Activated naive CD8-positive, alpha-beta T cell treated with anti-CD3 and anti-CD28 coated beads, Interleukin-2, amount 10 ng/mL, durations not matched to agents 7 days and 5 days (primary cell): ENCODE results near the gene LST1. TPM values are rescaled to one million over a fixed set of nuclear protein-coding genes. Genes with fewer than 3 reads are reported as not detected.

Experiments used
- ATAC-seq: fragments of 150-1000 bp; cut with Tn5 transposase; one replicate; pipeline ENCODE4 v1.10.0; 2021; ENCODE audit warnings: low read depth, moderate library complexity
- POLR2A ChIA-PET: fragments of 350-600 bp; sonication (Branson Sonifier 250); formaldehyde crosslinking; loops from one replicate; lab custom pipeline; 2021; ENCODE audit warnings: antibody characterized with exemption; lab: Charles Lee
- DNase-seq: peaks from one replicate; pipeline ENCODE4 v3.0.0; 2021
- H3K27ac Mint-ChIP-seq: one replicate; pipeline ENCODE4 v1.8.0; 2022; ENCODE audit warnings: mild to moderate bottlenecking, mixed read lengths
- H3K27me3 Mint-ChIP-seq: one replicate; pipeline ENCODE4 v1.8.0; 2022; ENCODE audit warnings: mild to moderate bottlenecking, moderate library complexity, mixed read lengths
- H3K36me3 Mint-ChIP-seq: one replicate; pipeline ENCODE4 v1.8.0; 2021; ENCODE audit warnings: mild to moderate bottlenecking, mixed read lengths
- H3K4me1 Mint-ChIP-seq: one replicate; pipeline ENCODE4 v1.8.0; 2021; ENCODE audit warnings: mixed read lengths
- H3K4me3 Mint-ChIP-seq: one replicate; pipeline ENCODE4 v1.8.0; 2022; ENCODE audit warnings: mild to moderate bottlenecking, moderate library complexity, mixed read lengths
- H3K9me3 Mint-ChIP-seq: one replicate; pipeline ENCODE4 v1.8.0; 2021; ENCODE audit warnings: mixed read lengths
- total RNA-seq, 2 experiments: library from RNA; stranded (reverse); gene quantifications; one replicate each; pipeline ENCODE4 v1.2.3, GENCODE V29; 2021

LST1 gene
- total RNA-seq, 2 experiments from 2014 or later: 91.8 to 105 TPM

DNA sequence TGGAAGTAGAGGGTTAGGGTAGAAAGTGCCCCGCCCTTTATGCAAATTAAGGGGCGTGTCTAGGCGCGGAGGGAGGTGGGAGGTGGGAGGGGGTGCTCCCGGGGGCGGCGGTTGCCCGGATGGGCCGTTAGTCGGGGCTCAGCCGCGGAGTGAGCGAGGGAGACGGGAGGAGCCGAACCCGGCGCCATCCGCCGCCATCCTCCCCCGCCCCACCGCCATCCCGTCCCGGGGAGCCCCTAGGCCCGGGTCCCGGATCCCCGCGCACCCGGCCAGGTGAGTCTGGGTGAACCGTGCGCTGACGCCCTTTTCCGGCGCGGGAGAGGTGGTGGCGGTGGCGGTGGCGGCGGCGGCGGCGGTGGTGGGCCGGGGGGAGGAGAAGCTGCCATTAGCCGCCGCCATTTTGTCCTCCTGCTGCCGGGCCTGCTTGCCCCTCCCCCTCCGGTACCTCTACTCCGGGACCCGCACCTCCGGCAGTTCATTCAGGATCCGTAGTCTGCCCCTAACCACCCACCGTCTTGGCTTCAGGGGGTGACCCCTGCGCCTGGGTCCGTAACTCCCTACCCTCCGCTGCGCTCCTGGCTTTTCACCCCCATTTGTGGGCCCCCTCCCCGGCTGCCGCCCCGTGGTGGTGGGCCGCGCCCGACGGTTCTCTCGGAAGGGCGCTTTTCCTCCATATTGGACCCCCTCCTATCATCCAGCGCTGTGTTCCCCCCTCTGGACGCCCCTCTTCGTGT lies 34.7 kb downstream of the LST1 start, which contains the start of gene PRRC2A:
Gene PRRC2A, plus strand, starts transcription at position 130 of the 734 bp plus-strand sequence. CDS start 2,075 bp downstream, outside the sequence.
- ATAC-seq (peak; percentile 9), DNase-seq (peak; percentile 91)
- POLR2A ChIA-PET: interaction anchor here (0.6 to 4.0 kb wide), 18 partner anchors 13 to 575 kb away, joined by 3 to 34 read pairs (median 4); partner anchors contain the start of genes BAG6, C6orf47, CSNK2B and DDX39B
- Mint-ChIP-seq H3K9me3 (no peaks in the 10 kb centered on the region), H3K4me3 (peak within 1 kb of the TSS; percentile 91), H3K36me3 (peaks cover 26% of the 10 kb centered on the region), H3K27me3 (no peaks in the 10 kb centered on the region), H3K27ac (peak within 1 kb of the TSS; percentile 96), H3K4me1 (peaks cover 32% of the 10 kb centered on the region)

DNA sequence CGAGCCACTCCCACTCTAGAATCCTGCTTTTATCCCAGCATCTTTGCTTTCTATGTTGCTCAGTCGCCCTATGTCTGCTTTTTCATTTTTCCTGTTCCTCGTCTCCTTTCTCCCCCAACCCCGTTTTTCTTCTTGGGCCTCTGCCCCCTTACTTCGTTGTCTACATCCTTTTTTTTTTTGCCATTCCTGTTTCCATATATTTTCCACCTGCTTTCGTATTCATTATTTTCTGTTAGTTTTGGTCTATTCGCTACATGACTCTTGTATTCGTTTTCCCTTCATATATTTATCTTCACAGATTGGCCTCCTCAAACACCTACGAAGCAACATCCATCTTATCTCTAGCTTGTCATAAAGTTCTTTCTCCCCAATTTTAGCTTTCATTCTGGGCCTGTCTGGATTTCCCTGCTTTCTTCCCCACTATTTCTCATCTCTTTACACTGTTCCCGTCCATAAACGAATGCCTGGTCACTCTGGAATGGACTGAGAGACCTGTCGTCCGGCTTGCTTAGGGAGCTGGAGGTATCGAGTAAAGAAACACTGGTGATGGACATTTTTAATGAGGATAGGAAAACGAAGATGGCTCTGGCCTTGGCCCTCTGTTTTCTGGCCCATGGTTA lies 35.4 kb downstream of the LST1 start:
- H3K27me3 Mint-ChIP-seq: no peaks in the 10 kb centered on the region
- peak overlapping the region; percentile 91 for H3K4me3 Mint-ChIP-seq
- ATAC-seq: no peak
- H3K27ac Mint-ChIP-seq: peak overlapping the region; percentile 94
- no peak for DNase-seq
- POLR2A ChIA-PET: interaction anchor here (1.1 to 4.0 kb wide), 12 partner anchors 13 to 574 kb away, joined by 3 to 34 read pairs (median 6); partner anchors contain the start of genes BAG6, C6orf47, CSNK2B and DDX39B
- no peaks in the 10 kb centered on the region for H3K9me3 Mint-ChIP-seq
- H3K36me3 Mint-ChIP-seq: peaks cover 30% of the 10 kb centered on the region
- H3K4me1 Mint-ChIP-seq: peaks cover 28% of the 10 kb centered on the region

DNA sequence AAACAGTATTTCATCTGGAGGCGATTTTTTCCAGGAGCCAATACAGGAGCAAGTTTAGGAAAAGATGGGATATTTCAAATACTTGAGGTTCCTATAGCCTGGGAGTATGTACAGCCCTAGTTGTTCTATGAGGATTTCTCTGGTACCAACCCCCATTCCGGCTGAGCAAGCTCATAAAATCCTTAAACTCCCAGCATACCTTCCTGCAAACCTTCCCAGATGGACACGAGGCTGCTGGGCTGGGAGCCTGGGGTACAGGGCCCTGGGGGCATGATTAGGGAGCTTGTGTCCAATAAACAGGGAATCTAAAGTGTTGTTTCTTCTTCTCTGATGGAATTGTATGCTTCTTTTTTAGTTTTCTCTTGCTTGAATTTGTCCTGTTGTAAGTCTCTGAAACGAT lies 35.9 kb downstream of the LST1 start:
- no peak for DNase-seq
- Mint-ChIP-seq H3K4me3 (peak overlapping the region; percentile 91), H3K36me3 (peaks cover 27% of the 10 kb centered on the region), H3K27me3 (no peaks in the 10 kb centered on the region), H3K4me1 (peaks cover 23% of the 10 kb centered on the region), H3K9me3 (no peaks in the 10 kb centered on the region), H3K27ac (peak overlapping the region; percentile 94)
- POLR2A ChIA-PET: interaction anchor here (1.1 to 4.0 kb wide), 9 partner anchors 12 to 80 kb away, joined by 3 to 34 read pairs (median 8); partner anchors contain the start of genes BAG6, C6orf47, CSNK2B and DDX39B
- ATAC-seq: no peak

DNA sequence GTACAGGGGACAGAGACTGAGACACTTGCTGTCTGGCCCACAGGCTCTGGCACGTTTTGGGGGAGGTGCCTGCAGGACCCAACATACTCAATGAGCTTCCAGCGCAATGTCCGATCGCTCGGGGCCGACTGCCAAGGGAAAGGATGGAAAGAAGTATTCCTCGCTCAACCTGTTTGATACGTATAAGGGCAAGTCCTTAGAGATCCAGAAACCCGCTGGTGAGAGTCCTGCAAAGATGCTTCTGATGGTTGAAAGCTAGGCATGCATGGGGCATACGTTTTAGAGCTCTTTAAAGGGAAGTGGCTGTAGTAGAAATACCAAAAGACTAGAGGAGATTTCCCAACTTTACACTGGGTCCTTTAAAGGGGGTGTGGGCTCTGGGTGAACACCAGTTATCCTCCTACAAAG lies 36.6 kb downstream of the LST1 start:
- H3K4me1 Mint-ChIP-seq: peaks cover 23% of the 10 kb centered on the region
- H3K27ac Mint-ChIP-seq: peak overlapping the region; percentile 28

DNA sequence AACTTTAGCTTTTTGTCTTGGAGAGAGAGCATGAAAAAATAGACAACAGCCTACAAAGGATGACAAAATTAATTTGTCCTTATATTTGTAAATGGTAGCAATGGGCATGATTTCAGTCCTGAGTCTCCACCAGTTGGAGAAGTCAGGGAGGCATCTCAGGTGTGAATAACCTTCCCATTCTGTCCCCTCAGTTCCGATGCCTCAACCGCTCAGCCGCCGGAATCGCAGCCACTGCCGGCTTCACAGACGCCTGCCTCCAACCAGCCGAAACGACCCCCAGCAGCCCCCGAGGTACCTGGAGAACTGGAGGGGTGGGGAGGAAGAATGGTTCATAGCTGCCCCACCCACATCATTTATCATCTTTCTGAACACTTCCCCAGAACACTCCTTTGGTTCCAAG lies 38.0 kb downstream of the LST1 start:
- peaks cover 40% of the 10 kb centered on the region for H3K36me3 Mint-ChIP-seq
- ATAC-seq (no peak), DNase-seq (no peak)
- H3K4me1 Mint-ChIP-seq: peaks cover 20% of the 10 kb centered on the region
- POLR2A ChIA-PET: interaction anchor here (4.1 kb wide), 1 partner anchor 28 kb away, joined by 18 read pairs; the partner anchor contains the start of gene BAG6
- H3K9me3 Mint-ChIP-seq: no peaks in the 10 kb centered on the region
- H3K4me3 Mint-ChIP-seq: no peak overlapping the region
- no peaks in the 10 kb centered on the region for H3K27me3 Mint-ChIP-seq
- H3K27ac Mint-ChIP-seq: peak overlapping the region; percentile 34

More for the DNA sequence above, 36.6 kb downstream of the LST1 start:
- Mint-ChIP-seq H3K9me3 (no peaks in the 10 kb centered on the region), H3K27me3 (no peaks in the 10 kb centered on the region), H3K4me3 (peak overlapping the region; percentile 91), H3K36me3 (peaks cover 33% of the 10 kb centered on the region)
- DNase-seq: no peak
- POLR2A ChIA-PET: interaction anchor here (0.7 to 4.0 kb wide), 6 partner anchors 21 to 81 kb away, joined by 3 to 34 read pairs (median 8); partner anchors contain the start of genes BAG6, C6orf47 and DDX39B
- no peak for ATAC-seq

DNA sequence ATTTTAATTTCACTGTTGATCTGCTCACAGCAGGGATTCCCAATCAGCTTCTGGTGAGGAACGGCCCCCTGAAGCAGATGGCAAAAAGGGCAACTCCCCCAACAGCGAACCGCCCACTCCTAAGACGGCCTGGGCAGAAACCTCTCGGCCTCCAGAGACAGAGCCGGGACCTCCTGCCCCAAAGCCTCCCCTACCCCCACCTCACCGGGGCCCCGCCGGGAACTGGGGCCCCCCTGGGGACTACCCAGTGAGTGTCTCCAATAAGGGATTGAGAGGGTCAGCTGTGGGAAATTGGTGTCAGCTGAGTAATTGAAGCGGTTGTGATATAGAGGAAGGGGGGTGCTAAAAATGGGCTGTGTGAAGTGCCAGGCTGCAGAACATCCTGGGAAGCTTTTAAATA lies 40.9 kb downstream of the LST1 start:
- ATAC-seq: no peak
- no peaks in the 10 kb centered on the region for H3K27me3 Mint-ChIP-seq
- H3K4me3 Mint-ChIP-seq: no peak overlapping the region
- POLR2A ChIA-PET: interaction anchor here (0.6 to 4.1 kb wide), 6 partner anchors 9 to 102 kb away, joined by 3 to 18 read pairs (median 4); partner anchors contain the start of gene BAG6
- H3K27ac Mint-ChIP-seq: no peak overlapping the region
- peaks cover 48% of the 10 kb centered on the region for H3K36me3 Mint-ChIP-seq
- H3K9me3 Mint-ChIP-seq: no peaks in the 10 kb centered on the region
- peaks cover 14% of the 10 kb centered on the region for H3K4me1 Mint-ChIP-seq
- no peak for DNase-seq

DNA sequence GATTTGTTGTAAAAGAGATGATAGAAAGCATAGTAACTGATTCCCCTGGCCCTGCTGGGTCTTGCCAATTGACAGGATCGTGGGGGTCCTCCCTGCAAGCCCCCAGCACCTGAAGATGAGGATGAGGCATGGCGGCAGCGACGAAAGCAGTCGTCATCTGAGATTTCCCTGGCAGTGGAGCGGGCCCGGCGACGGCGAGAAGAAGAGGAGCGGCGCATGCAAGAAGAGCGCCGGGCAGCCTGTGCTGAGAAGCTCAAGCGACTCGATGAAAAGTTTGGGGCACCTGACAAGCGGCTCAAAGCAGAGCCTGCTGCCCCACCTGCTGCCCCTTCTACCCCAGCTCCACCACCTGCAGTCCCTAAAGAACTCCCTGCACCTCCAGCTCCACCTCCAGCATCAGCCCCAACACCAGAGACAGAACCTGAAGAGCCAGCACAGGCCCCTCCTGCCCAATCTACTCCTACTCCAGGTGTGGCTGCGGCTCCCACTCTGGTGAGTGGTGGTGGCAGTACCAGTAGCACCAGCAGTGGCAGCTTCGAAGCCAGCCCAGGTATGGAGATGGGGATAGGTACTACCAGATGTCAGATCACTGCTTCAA lies 41.7 kb downstream of the LST1 start:
- no peaks in the 10 kb centered on the region for H3K9me3 Mint-ChIP-seq
- no peak overlapping the region for H3K4me3 Mint-ChIP-seq
- H3K27ac Mint-ChIP-seq: no peak overlapping the region
- peaks cover 6% of the 10 kb centered on the region for H3K4me1 Mint-ChIP-seq
- POLR2A ChIA-PET: interaction anchor here (1.0 to 4.1 kb wide), 5 partner anchors 8 to 24 kb away, joined by 3 to 18 read pairs (median 3); partner anchors contain the start of gene BAG6
- DNase-seq (no peak), ATAC-seq (no peak)
- H3K36me3 Mint-ChIP-seq: peaks cover 47% of the 10 kb centered on the region
- H3K27me3 Mint-ChIP-seq: no peaks in the 10 kb centered on the region

DNA sequence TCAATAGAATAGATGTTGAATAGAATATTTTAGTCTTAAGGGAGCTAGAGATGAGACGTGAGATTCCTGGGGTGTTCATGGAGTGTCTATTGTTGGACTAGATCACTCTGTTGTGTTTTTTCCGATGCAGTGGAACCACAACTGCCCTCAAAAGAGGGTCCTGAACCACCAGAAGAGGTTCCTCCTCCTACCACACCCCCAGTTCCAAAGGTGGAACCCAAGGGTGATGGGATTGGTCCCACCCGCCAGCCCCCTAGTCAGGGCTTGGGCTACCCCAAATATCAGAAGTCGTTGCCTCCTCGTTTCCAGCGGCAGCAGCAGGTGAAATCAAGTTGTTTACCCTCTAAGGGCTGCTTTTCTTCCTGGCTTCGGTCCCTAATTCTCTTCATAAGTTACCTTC lies 42.9 kb downstream of the LST1 start:
- Mint-ChIP-seq H3K27ac (no peak overlapping the region), H3K4me1 (peaks cover 4% of the 10 kb centered on the region), H3K36me3 (peaks cover 45% of the 10 kb centered on the region), H3K9me3 (no peaks in the 10 kb centered on the region), H3K4me3 (no peak overlapping the region), H3K27me3 (no peaks in the 10 kb centered on the region)
- no peak for DNase-seq
- POLR2A ChIA-PET: no interaction called here
- ATAC-seq: no peak

DNA sequence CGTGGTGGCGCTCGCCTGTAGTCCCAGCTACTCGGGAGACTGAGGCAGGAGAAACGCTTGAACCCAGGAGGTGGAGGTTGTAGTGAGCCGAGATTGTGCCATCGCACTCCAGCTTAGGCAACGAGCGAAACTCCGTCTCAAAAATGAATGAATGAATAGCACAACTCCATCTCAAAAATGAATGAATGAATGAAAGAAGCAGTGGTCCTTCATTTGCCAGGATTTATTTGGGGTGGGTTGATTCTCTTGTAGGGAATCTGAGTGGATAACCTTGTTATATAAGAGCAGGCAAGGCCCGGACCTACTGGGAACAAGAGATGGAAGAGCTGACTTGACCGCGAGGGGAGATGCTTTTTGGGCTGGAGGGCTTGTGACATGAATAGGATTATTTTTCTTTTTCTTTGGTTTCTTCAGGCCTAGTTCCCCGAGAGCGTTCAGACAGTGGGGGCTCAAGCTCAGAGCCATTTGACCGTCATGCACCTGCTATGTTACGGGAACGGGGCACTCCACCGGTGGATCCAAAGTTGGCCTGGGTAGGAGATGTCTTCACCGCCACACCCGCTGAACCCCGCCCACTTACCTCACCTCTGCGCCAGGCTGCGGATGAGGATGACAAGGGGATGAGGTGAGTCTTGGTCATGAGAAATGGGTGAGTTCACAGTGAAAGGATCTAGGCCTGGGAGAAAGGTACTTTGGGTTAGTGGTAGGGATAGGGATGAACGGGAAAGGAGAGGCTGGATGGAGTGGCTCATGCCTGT lies 44.3 kb downstream of the LST1 start:
- DNase-seq (no peak), ATAC-seq (no peak)
- POLR2A ChIA-PET: interaction anchor here (1.5 kb wide), 1 partner anchor 22 kb away, joined by 4 read pairs; the partner anchor contains the start of gene BAG6
- Mint-ChIP-seq H3K9me3 (no peaks in the 10 kb centered on the region), H3K36me3 (peaks cover 49% of the 10 kb centered on the region), H3K4me3 (no peak overlapping the region), H3K27ac (no peak overlapping the region), H3K4me1 (peaks cover 4% of the 10 kb centered on the region), H3K27me3 (no peaks in the 10 kb centered on the region)

DNA sequence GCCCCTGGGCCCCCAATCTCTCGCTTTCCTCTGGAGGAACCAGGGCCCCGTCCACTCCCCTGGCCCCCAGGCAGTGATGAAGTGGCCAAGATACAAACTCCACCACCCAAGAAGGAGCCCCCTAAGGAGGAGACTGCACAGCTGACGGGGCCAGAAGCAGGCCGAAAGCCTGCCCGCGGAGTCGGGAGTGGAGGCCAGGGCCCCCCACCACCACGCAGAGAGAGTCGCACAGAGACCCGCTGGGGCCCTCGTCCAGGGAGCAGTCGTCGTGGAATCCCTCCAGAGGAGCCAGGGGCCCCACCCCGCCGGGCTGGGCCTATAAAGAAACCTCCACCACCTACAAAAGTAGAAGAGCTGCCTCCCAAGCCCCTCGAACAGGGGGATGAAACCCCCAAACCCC lies 45.1 kb downstream of the LST1 start:
- POLR2A ChIA-PET: no interaction called here
- H3K27ac Mint-ChIP-seq: no peak overlapping the region
- no peaks in the 10 kb centered on the region for H3K9me3 Mint-ChIP-seq
- peaks cover 45% of the 10 kb centered on the region for H3K36me3 Mint-ChIP-seq
- H3K4me1 Mint-ChIP-seq: peaks cover 2% of the 10 kb centered on the region
- no peaks in the 10 kb centered on the region for H3K27me3 Mint-ChIP-seq
- DNase-seq (no peak), ATAC-seq (no peak)
- no peak overlapping the region for H3K4me3 Mint-ChIP-seq

DNA sequence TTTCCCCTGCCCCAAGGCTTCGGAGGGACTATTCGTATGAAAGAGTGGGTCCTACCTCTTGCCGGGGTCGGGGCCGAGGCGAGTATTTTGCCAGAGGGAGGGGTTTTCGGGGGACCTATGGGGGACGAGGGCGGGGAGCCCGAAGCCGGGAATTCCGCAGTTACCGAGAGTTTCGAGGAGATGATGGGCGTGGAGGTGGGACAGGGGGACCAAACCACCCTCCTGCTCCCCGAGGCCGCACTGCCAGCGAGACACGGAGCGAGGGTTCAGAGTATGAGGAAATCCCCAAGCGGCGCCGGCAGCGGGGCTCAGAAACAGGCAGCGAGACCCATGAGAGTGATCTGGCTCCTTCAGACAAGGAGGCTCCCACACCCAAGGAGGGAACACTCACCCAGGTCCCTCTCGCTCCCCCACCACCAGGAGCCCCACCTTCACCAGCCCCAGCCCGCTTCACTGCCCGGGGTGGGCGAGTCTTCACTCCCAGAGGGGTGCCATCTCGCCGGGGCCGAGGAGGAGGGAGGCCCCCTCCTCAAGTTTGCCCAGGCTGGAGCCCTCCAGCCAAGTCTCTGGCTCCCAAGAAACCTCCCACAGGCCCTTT lies 45.7 kb downstream of the LST1 start:
- H3K27ac Mint-ChIP-seq: no peak overlapping the region
- H3K36me3 Mint-ChIP-seq: peaks cover 44% of the 10 kb centered on the region
- H3K9me3 Mint-ChIP-seq: no peaks in the 10 kb centered on the region
- no peak for DNase-seq
- POLR2A ChIA-PET: no interaction called here
- no peaks in the 10 kb centered on the region for H3K27me3 Mint-ChIP-seq
- H3K4me1 Mint-ChIP-seq: peaks cover 2% of the 10 kb centered on the region
- ATAC-seq: no peak
- no peak overlapping the region for H3K4me3 Mint-ChIP-seq

DNA sequence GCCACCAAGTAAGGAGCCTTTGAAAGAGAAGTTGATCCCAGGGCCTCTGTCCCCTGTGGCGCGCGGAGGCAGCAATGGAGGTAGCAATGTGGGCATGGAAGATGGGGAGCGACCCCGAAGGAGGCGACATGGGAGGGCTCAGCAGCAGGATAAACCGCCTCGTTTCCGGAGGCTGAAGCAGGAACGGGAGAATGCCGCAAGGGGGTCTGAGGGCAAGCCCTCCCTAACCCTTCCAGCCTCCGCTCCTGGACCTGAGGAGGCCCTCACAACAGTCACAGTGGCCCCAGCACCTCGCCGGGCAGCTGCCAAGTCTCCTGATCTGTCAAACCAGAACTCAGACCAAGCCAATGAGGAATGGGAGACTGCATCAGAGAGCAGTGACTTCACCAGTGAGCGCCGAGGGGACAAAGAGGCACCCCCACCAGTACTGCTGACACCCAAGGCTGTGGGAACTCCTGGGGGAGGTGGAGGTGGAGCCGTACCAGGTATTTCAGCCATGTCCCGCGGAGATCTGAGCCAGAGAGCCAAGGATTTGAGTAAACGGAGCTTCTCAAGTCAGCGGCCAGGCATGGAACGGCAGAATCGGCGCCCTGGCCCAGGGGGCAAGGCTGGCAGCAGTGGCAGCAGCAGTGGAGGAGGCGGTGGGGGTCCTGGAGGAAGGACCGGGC lies 46.3 kb downstream of the LST1 start:
- H3K27me3 Mint-ChIP-seq: no peaks in the 10 kb centered on the region
- DNase-seq (no peak), ATAC-seq (no peak)
- H3K4me3 Mint-ChIP-seq: no peak overlapping the region
- peak overlapping the region; percentile 42 for H3K27ac Mint-ChIP-seq
- POLR2A ChIA-PET: no interaction called here
- peaks cover 42% of the 10 kb centered on the region for H3K36me3 Mint-ChIP-seq
- H3K4me1 Mint-ChIP-seq: peaks cover 2% of the 10 kb centered on the region
- H3K9me3 Mint-ChIP-seq: no peaks in the 10 kb centered on the region
